ENCODE results near the gene RGL1. TPM values are rescaled to one million over a fixed set of nuclear protein-coding genes. Genes with fewer than 3 reads are reported as not detected.

Gene RGL1
- total RNA-seq, result 30.7 and 32.2 TPM in 2 replicates
- 17.9 TPM in 2 replicates for polyA plus RNA-seq

GRCh38 chr1:183804916-183805841 is at the start of gene RGL1:
TSS of gene RGL1 (plus strand) at chr1:183805120. CDS start at chr1:183805298, 178 bp downstream.
- peaks cover 3% of the 10 kb centered on the region for H4K20me1 ChIP-seq (ENCODE audit: insufficient read depth, poor library complexity, severe bottlenecking)
- H3K9me2 ChIP-seq (replicated peaks; ENCODE audit: insufficient read depth), result no peaks in the 10 kb centered on the region
- H3K4me2 ChIP-seq, result peak within 1 kb of the TSS; percentile 81
- peaks cover 43% of the 10 kb centered on the region for H3K79me2 ChIP-seq
- under 1% methylated on average over 58 of the region's 58 CpGs for WGBS (ENCODE audit: low lambda C conversion rate, missing lambda C conversion rate)
- no peaks in the 10 kb centered on the region for H3K27me3 ChIP-seq
- H3K36me3 ChIP-seq (replicated peaks; ENCODE audit: insufficient read depth, low read depth), result no peaks in the 10 kb centered on the region
- H3K4me1 ChIP-seq (ENCODE audit: insufficient read depth), result peaks cover 20% of the 10 kb centered on the region
- peak within 1 kb of the TSS; percentile 90 for H3K27ac ChIP-seq
- TF ChIP-seq CTCF (IDR thresholded peaks at IDR 0.05; ENCODE audit: poor library complexity), result no peak
- no peak for TF ChIP-seq EZH2phosphoT487 (IDR thresholded peaks at IDR 0.05; ENCODE audit: low read depth, severe bottlenecking, unreplicated experiment)
- TF ChIP-seq EZH2 (IDR thresholded peaks at IDR 0.05; ENCODE audit: borderline replicate concordance), result no peak
- H3K9me3 ChIP-seq (ENCODE audit: low read depth), result no peaks in the 10 kb centered on the region
- peak; percentile 90 for DNase-seq (ENCODE audit: low spot score)
- H3K4me3 ChIP-seq, result peak within 1 kb of the TSS; percentile 54
- H2AFZ ChIP-seq, result peak within 1 kb of the TSS; percentile 22

- no peaks in the 10 kb centered on the region for H4K20me1 ChIP-seq (ENCODE audit: insufficient read depth, poor library complexity, severe bottlenecking)
- TF ChIP-seq CTCF (IDR thresholded peaks at IDR 0.05; ENCODE audit: poor library complexity) (no peak), EZH2phosphoT487 (IDR thresholded peaks at IDR 0.05; ENCODE audit: low read depth, severe bottlenecking, unreplicated experiment) (no peak), EZH2 (IDR thresholded peaks at IDR 0.05; ENCODE audit: borderline replicate concordance) (no peak)
- H3K4me3 ChIP-seq, result no peak overlapping the region
- H3K4me1 ChIP-seq (ENCODE audit: insufficient read depth), result no peaks in the 10 kb centered on the region
- peaks cover 4% of the 10 kb centered on the region for H3K9me3 ChIP-seq (ENCODE audit: low read depth)
- no peak overlapping the region for H3K4me2 ChIP-seq
- 92% methylated on average over 2 of the region's 2 CpGs for WGBS (ENCODE audit: low lambda C conversion rate, missing lambda C conversion rate)
- H3K36me3 ChIP-seq (replicated peaks; ENCODE audit: insufficient read depth, low read depth), result no peaks in the 10 kb centered on the region
- H3K27ac ChIP-seq, result no peak overlapping the region
- no peaks in the 10 kb centered on the region for H3K79me2 ChIP-seq
- no peak for DNase-seq (ENCODE audit: low spot score)
- H3K27me3 ChIP-seq, result no peaks in the 10 kb centered on the region
- no peak overlapping the region for H2AFZ ChIP-seq
- H3K9me2 ChIP-seq (replicated peaks; ENCODE audit: insufficient read depth), result no peaks in the 10 kb centered on the region
These were observed 48.6 kb upstream of the RGL1 start for GRCh38 chr1:183756326-183756725.

- peaks cover 5% of the 10 kb centered on the region for H3K9me3 ChIP-seq (ENCODE audit: low read depth)
- no peaks in the 10 kb centered on the region for H3K9me2 ChIP-seq (replicated peaks; ENCODE audit: insufficient read depth)
- WGBS (ENCODE audit: low lambda C conversion rate, missing lambda C conversion rate), result 75% methylated on average over 4 of the region's 4 CpGs
- no peaks in the 10 kb centered on the region for H3K27me3 ChIP-seq
- no peaks in the 10 kb centered on the region for H4K20me1 ChIP-seq (ENCODE audit: insufficient read depth, poor library complexity, severe bottlenecking)
- no peak overlapping the region for H3K27ac ChIP-seq
- H3K4me2 ChIP-seq, result no peak overlapping the region
- no peak for TF ChIP-seq CTCF (IDR thresholded peaks at IDR 0.05; ENCODE audit: poor library complexity)
- no peak for TF ChIP-seq EZH2 (IDR thresholded peaks at IDR 0.05; ENCODE audit: borderline replicate concordance)
- no peak for TF ChIP-seq EZH2phosphoT487 (IDR thresholded peaks at IDR 0.05; ENCODE audit: low read depth, severe bottlenecking, unreplicated experiment)
- no peaks in the 10 kb centered on the region for H3K79me2 ChIP-seq
- no peaks in the 10 kb centered on the region for H3K4me1 ChIP-seq (ENCODE audit: insufficient read depth)
- no peaks in the 10 kb centered on the region for H3K36me3 ChIP-seq (replicated peaks; ENCODE audit: insufficient read depth, low read depth)
- no peak for DNase-seq (ENCODE audit: low spot score)
- no peak overlapping the region for H2AFZ ChIP-seq
- H3K4me3 ChIP-seq, result no peak overlapping the region
These were observed 47.9 kb upstream of the RGL1 start for GRCh38 chr1:183757061-183757460.
